Mucosa of gallbladder (tissue), 1 donor: Measurements from ENCODE around the gene PCDH10. TPM values are rescaled to one million over a fixed set of nuclear protein-coding genes. Genes with fewer than 3 reads are reported as not detected.

Experiments
- DNase-seq: peaks from one replicate; pipeline ENCODE4 v3.0.0-alpha.2; 2020; ENCODE audit warnings: low spot score
- total RNA-seq: library from RNA; stranded (reverse); gene quantifications from one replicate; pipeline ENCODE4 v1.2.1, GENCODE V29; 2021
- donor health status: DM: no; HTN: no; CAD: no.

Gene PCDH10, protein sequence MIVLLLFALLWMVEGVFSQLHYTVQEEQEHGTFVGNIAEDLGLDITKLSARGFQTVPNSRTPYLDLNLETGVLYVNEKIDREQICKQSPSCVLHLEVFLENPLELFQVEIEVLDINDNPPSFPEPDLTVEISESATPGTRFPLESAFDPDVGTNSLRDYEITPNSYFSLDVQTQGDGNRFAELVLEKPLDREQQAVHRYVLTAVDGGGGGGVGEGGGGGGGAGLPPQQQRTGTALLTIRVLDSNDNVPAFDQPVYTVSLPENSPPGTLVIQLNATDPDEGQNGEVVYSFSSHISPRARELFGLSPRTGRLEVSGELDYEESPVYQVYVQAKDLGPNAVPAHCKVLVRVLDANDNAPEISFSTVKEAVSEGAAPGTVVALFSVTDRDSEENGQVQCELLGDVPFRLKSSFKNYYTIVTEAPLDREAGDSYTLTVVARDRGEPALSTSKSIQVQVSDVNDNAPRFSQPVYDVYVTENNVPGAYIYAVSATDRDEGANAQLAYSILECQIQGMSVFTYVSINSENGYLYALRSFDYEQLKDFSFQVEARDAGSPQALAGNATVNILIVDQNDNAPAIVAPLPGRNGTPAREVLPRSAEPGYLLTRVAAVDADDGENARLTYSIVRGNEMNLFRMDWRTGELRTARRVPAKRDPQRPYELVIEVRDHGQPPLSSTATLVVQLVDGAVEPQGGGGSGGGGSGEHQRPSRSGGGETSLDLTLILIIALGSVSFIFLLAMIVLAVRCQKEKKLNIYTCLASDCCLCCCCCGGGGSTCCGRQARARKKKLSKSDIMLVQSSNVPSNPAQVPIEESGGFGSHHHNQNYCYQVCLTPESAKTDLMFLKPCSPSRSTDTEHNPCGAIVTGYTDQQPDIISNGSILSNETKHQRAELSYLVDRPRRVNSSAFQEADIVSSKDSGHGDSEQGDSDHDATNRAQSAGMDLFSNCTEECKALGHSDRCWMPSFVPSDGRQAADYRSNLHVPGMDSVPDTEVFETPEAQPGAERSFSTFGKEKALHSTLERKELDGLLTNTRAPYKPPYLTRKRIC
- total RNA-seq: 1.0 TPM

GRCh38 chr4:133148690-133149363 is at the start of gene PCDH10:
Gene PCDH10 (plus strand): TSS chr4:133149294. CDS start chr4:133150141, 847 bp downstream.
- DNase-seq: peak; percentile 86

- DNase-seq: no peak
These were observed 47.1 kb upstream of the PCDH10 start for GRCh38 chr4:133102043-133102442.

DNA sequence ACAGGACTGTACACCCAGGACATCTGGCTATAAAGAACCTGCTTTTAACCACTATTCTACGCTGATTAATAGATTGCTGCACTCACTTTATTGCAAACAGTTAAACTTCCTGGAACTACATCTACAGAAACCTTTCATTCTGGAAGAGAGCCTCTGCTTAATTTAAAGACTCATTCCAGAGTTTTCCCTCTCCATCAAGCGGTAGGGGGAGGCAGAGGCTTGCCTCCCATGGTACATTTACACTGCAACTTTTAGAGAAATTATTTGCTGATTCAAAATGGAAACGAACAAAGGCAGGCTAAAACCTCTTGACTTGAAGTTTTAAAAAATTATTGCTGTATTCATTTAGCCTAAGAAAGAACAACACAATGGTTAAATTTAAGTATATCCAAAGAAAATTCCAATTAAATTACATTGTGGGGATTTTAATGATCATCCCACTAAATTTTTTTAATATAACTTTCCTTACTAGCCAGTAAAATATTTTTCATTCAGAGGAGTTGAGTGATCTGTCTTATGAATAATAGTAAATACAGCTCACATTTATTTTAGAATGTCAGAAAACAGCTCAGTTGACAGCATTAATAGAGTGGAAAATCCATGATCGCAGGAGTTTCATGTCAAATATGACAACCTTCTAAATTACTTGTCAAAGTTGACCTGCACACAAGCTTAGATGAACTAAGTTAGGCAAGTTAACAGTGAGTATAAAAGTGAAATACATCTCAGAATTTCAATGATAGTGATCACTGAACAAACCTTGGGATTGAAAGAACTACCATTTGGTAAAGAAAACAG is 46.3 kb upstream of the PCDH10 start:
- DNase-seq: no peak

DNA sequence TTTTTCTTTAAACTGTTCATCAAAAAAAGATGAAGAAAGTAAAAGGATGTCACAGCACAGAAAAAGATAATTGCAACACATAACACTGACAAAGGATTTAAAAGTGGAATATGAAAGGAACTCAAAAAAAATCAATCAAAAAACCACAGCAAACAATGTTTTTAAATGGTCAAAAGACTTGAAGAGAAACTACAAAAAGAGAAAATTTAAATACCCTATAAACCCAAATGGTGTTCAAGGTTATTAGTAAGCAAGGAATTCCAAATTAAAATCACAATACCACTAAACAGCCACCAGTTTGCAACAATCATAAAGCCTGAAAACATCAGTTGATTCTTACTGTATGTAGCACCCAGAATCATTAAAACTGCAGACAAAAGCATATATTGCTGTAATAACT is 36.5 kb upstream of the PCDH10 start:
- no peak for DNase-seq

DNA sequence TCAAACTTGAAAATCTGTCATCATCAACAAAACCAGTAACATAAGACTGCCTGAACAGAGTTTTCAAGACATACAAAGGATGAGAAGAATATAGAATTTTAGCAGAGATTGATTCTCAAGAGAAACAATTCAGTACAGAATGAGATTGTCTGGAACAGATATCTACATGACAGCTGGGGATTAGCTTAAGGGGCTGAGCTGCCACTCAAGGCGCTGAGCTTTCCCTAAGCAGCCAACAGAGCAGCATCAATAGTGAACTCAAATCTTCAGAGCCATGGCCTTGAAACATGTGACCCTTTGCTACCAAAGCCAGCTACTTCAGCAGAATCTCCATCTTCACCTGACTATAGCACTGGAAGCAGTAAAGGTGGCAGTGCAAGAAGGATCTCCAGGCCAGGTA is 24.3 kb upstream of the PCDH10 start:
- no peak for DNase-seq

DNA sequence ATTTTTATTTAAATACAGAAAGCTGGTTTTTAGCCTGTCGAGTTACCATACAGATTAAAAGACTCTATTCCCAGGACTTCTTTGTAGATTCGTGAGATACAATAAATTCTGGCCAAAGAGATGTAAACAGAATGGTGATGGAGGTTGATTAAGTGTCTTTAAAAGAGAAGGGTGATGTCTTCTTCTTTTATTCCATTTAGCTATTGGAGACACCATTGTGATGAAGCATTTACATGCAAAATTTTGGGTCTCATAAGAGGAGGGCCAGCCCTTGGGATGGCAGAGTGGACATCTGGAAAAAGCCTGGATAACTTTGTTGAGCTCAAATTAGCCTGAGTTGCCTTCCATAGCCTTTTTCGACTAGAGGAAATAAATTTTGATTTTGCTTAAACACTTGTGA is 21.6 kb upstream of the PCDH10 start:
- DNase-seq: no peak

- no peak for DNase-seq
These were observed 19.9 kb upstream of the PCDH10 start for GRCh38 chr4:133129237-133129636.

DNA sequence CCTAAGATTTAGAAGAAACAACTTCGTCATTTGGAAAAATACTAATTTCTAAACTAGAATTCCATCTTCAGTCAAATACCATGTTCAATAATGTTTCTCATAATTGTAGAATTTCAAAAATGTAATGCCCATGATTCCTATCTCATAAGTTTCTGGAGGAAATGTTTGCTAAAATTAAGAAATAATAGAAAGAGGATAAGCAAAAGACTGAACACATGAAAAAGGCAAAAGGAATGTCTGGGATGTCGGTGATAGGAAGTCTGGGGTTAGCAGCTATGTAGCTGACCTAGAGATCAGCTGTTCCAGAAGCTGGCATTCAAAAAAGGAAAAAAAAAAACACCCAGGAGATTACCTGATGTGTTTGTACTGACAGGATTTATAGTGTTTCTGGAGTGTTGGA is 18.9 kb upstream of the PCDH10 start:
- no peak for DNase-seq

GRCh38 chr4:133131829-133132460 is 17.1 kb upstream of the PCDH10 start:
- no peak for DNase-seq

GRCh38 chr4:133136833-133137232 is 12.3 kb upstream of the PCDH10 start:
- no peak for DNase-seq

GRCh38 chr4:133137571-133137970 is 11.5 kb upstream of the PCDH10 start:
- DNase-seq: no peak

DNA sequence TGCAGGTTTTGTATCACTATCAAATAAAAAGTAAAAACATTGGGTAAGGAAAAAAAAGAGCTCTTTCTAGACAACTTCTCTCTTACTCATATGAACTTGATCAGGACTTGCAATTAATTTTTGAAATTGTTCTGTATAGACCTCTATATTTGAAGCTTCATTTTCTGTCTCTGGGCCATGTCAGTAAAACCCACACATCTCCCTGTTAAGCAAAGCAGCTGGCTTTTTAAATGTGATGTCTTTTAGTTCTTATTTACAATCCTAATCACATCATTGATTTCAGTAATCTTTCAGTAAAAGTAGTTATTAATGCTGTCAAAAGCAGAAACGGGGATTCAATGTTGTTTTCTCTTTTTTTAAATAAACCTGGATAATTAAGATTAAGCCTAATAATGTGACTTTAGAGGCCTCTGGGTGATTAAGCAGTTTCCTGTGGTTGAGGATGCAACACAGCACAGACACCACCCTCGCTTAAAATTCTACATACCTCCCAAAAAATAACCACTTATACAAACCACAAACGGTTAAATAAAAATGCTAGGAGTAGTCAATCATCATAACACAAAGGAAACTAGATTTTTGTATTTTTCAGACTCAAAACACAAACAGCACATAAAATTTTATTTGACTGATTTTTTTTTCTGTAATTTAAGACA is 5.2 kb upstream of the PCDH10 start:
- no peak for DNase-seq

DNA sequence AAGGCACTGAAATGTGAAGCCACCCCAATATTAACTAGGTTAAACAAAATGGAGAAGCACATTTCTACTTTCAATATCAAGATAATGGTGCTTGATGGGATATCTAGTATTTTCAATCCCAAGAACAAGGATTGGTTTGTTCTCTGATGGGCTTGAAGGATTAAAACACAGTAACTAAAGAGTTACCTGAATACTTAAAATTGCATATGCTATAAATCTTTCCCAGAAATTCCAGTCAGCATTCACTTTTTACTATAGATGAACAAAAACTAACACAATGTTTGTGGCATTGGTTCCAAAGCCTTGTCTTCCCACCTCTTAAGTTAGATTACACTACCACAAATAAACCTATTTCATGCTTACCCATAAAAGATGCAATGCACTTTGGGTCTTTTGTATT is 3.9 kb upstream of the PCDH10 start:
- DNase-seq: no peak

DNA sequence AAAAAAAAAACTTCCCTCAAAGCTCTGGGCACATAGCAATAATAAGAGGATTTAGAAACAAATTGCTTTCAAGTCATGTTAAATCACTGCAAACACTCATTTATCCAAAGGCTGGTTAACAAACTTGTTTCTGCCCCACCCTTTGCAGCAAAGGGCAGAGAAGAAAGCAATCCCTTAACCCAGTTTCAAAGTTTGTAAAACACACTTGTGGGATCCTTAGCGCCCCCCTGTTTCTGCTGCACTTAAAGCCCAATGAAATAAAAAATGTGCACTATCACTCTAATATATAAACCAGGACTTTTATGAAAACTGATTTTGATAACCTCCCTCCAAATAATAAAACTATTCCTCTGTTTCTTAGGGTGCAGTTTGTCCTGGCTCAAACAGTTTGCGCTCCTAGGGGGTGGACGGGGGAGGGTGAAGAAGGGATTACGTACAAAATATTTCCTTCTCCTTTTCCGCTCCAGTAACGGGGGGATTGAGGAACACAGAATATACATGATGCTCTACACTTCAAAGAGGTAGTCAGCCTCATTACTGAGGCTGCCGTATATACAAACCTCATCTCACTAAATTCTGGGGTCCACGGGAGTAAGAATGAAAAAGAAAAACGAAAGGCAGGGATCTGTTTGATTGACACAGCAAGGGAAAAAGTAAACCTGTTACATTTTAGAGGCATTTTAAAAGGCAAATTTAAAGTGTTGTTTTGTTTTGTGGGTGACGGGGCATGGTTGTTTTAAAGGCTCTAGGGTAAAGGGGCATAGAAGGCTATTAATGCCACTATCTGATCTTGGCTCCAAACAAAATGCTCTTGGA is 3.1 kb upstream of the PCDH10 start:
- no peak for DNase-seq

DNA sequence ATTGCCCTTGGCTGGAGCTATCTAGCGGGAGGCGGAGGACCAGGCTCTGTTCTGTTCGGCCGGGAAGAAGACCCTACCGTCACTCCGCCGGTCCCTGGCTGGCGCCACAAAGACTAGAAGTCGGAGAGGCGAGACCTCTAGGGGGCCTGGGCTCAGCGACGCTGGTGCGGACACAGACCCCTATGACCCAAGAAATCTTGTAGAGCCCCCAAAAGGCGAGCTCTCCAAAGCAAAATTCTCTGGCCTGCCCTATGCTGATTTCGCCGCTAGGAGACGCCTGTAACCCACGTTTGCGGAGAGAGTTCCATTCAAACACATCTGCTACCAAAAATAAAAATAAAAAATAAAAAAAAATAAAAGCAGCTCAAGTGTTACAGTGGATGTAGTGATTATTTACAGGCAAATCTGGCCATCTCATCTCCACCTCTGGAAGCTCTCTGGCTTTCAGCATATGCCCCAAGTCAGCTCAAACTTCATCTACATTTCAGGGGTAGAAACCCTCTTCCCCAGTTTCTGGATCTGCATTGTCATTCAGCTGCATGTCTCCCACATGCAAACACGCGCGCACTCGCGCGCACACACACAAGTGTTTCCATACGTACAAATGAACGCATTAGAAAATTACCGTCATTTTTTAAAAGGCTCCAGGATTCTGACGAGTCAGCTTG is 2.4 kb upstream of the PCDH10 start:
- DNase-seq: no peak

DNA sequence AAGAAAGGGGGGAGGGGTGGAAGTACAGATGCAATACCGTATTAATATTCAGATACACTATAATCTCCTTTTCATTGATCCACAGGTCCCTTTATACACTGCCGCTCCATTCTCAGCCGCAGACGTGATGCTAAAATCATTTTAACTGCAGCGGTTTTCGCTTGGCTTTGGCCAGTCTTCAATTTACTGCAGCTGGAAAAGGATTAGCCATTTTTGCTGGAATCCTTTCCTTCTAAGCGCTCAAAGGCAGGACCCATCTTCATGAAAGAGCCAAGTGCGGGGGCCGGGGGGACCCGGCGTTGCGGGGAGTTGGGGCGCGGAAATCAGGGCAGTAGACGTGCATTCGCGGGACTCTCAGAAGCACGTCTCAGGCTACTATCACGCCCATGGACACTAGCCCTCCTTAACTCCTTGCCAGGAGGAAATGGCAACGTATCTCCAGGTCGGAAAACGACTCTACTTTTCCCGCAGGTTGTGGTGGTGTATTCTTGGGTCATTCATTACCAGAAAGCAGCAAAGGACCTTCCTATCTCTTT is 1.7 kb upstream of the PCDH10 start:
- no peak for DNase-seq

DNA sequence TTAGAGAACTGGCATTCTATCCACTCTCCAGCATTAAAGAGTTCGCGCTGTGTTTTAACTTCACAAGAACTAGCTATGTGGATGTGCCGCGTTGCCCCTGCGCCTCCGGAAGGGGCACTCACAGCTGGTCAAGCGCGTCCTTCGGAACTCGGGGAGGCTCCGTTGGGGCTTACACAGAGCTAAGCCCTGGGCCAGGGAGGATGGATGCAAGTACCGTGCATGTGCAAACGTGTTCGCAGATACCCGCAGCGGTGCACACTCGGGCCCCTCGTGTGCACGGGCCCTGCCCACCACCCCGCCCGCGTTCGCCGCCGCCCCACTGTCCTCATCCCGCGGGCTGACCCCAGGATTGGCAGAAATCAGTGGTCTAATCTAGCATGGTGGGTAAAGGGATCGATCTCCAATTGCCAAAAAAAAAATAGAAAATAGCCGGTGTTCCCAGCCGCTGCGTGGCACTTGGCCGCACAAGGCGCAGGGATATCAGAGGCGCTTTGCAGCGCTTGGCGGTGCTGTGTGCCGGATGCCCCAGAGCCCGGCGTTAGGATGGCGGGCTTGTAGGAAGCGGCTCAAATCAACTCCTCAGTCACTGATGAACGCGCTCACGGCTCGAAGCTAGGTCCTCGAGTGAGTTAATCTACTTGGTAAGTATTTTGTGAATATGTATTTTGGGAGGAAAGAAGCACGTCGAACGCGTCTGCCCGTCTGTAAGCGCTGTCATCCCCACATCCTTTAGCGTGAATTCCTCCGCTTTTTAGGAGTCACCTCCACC is 989 bp upstream of the PCDH10 start:
- no peak for DNase-seq

- no peak for DNase-seq
These were observed 236 bp downstream of the PCDH10 start for GRCh38 chr4:133149364-133149695.
